H1 (cell line): Measurements from ENCODE around the gene NUP42. TPM values are rescaled to one million over a fixed set of nuclear protein-coding genes. Genes with fewer than 3 reads are reported as not detected.

Source experiments
- CTCF ChIA-PET: fragments of 300-600 bp; sonication (Branson Sonifier 250); formaldehyde crosslinking; loops from one replicate; lab custom pipeline; 2021; ENCODE audit not compliant: partially characterized antibody; lab: Charles Lee
- POLR2A ChIA-PET: fragments of 300-600 bp; sonication (Branson Sonifier 250); formaldehyde crosslinking; loops from one replicate; lab custom pipeline; 2021; ENCODE audit warnings: inconsistent platforms; ENCODE audit not compliant: partially characterized antibody; lab: Charles Lee
- DNase-seq, 2 experiments: peaks; one replicate each; pipeline versions ENCODE4 v3.0.0 to v3.0.0-alpha.2; 2010 to 2022; ENCODE audit warnings: low spot score in 2 of 2, low read depth in 1 of 2, mixed read lengths in 1 of 2
- FAIRE-seq: peaks from 2 replicates; lab custom pipeline; 2011; peaks lifted over from hg19 to GRCh38; lab: Jason Lieb, UNC
- H2AFZ ChIP-seq: 2 replicates; pipeline ENCODE4 v1.8.1; 2012; ENCODE audit warnings: low read length, inconsistent platforms
- H2AK5ac ChIP-seq: 2 replicates; pipeline ENCODE4 v1.6.1; 2013; ENCODE audit warnings: low read depth, low read length
- H2BK120ac ChIP-seq: replicated peaks from 2 replicates; pipeline ENCODE3; 2013; ENCODE audit warnings: low read depth, low read length, inconsistent platforms
- H2BK12ac ChIP-seq: 2 replicates; pipeline ENCODE4 v1.6.1; 2013; ENCODE audit warnings: low read depth, low read length
- H2BK15ac ChIP-seq: 2 replicates; pipeline ENCODE4 v1.6.1; 2013; ENCODE audit warnings: low read length
- H2BK20ac ChIP-seq: 2 replicates; pipeline ENCODE4 v1.6.1; 2013; ENCODE audit warnings: low read length
- H2BK5ac ChIP-seq: 2 replicates; pipeline ENCODE4 v1.6.1; 2013; ENCODE audit warnings: low read depth, low read length
- H3K14ac ChIP-seq: 2 replicates; pipeline ENCODE4 v1.6.1; 2013; ENCODE audit warnings: inconsistent platforms; ENCODE audit not compliant: insufficient read length
- H3K18ac ChIP-seq: 2 replicates; pipeline ENCODE4 v1.6.1; 2013; ENCODE audit warnings: low read length; ENCODE audit errors: extremely low read depth
- H3K23ac ChIP-seq: 2 replicates; pipeline ENCODE4 v1.6.1; 2013; ENCODE audit warnings: inconsistent platforms; ENCODE audit not compliant: insufficient read length
- H3K23me2 ChIP-seq: 2 replicates; pipeline ENCODE4 v1.6.1; 2013; ENCODE audit warnings: low read depth, low read length
- H3K27ac ChIP-seq: 2 replicates; pipeline ENCODE4 v1.6.1; 2011; ENCODE audit warnings: low read depth, low read length, inconsistent platforms
- H3K27me3 ChIP-seq, 4 experiments: replicated peaks in 1 of 4; 1 replicate in 1 of 4; 2 replicates in 3 of 4; pipeline versions ENCODE4 v1.6.1 to v1.8.1; 2011 to 2013; ENCODE audit warnings: low read length in 3 of 4, mild to moderate bottlenecking in 3 of 4, inconsistent platforms in 2 of 4, mixed read lengths in 2 of 4, moderate library complexity in 1 of 4; ENCODE audit not compliant: control insufficient read depth in 3 of 4, insufficient read depth in 3 of 4; ENCODE audit errors: extremely low read depth in 1 of 4
- H3K36me3 ChIP-seq, 4 experiments: 2 replicates each; pipeline versions ENCODE4 v1.6.1 to v1.8.1; 2011 to 2013; ENCODE audit warnings: mild to moderate bottlenecking in 4 of 4, low read length in 3 of 4, moderate library complexity in 2 of 4, control low read depth in 1 of 4, inconsistent platforms in 1 of 4; ENCODE audit not compliant: insufficient read depth in 4 of 4, control insufficient read depth in 2 of 4
- H3K4ac ChIP-seq: replicated peaks from 2 replicates; pipeline ENCODE3; 2013; ENCODE audit warnings: low read length, low read depth, mixed read lengths, inconsistent platforms; ENCODE audit not compliant: insufficient read length
- H3K4me1 ChIP-seq, 4 experiments: replicated peaks in 1 of 4; 1 replicate in 1 of 4; 2 replicates in 3 of 4; pipeline versions ENCODE4 v1.6.1 to v1.8.1; 2011 to 2013; ENCODE audit warnings: low read length in 3 of 4, inconsistent platforms in 2 of 4, mixed read lengths in 1 of 4; ENCODE audit not compliant: insufficient read depth in 4 of 4, control insufficient read depth in 3 of 4
- H3K4me2 ChIP-seq, 2 experiments: 2 replicates each; pipeline versions ENCODE4 v1.6.1 to v1.8.1; 2011 to 2013; ENCODE audit warnings: low read depth in 2 of 2, low read length in 2 of 2, control low read depth in 1 of 2, inconsistent platforms in 1 of 2, mild to moderate bottlenecking in 1 of 2; ENCODE audit not compliant: insufficient read depth in 1 of 2
- H3K4me3 ChIP-seq, 4 experiments: fragments of 200-600, 300-600 bp in 1 of 4; sonication (generic), shearing (Covaris generic), sonication (Bioruptor Twin) in 1 of 4; 2 replicates each; pipeline versions ENCODE4 v1.5.1 to v1.8.1; 2011 to 2016; ENCODE audit warnings: low read length in 4 of 4, low read depth in 3 of 4, control low read depth in 2 of 4, inconsistent platforms in 2 of 4, mild to moderate bottlenecking in 2 of 4, mixed read lengths in 1 of 4, moderate library complexity in 1 of 4; ENCODE audit not compliant: insufficient read depth in 2 of 4; ENCODE audit errors: extremely low read depth in 1 of 4
- H3K56ac ChIP-seq: replicated peaks from 2 replicates; pipeline ENCODE3; 2013; ENCODE audit warnings: low read depth, mild to moderate bottlenecking, mixed read lengths, low read length, inconsistent platforms; ENCODE audit not compliant: insufficient read length
- H3K79me1 ChIP-seq: 2 replicates; pipeline ENCODE4 v1.6.1; 2013; ENCODE audit warnings: low read depth, low read length, control low read depth
- H3K79me2 ChIP-seq, 2 experiments: 2 replicates each; pipeline versions ENCODE4 v1.6.1 to v1.8.1; 2012 to 2013; ENCODE audit warnings: low read length in 2 of 2, mild to moderate bottlenecking in 2 of 2, inconsistent platforms in 1 of 2; ENCODE audit not compliant: insufficient read depth in 2 of 2, control insufficient read depth in 1 of 2
- H3K9ac ChIP-seq, 4 experiments: replicated peaks in 1 of 4; 1 replicate in 1 of 4; 2 replicates in 3 of 4; pipeline versions ENCODE4 v1.6.1 to v1.8.1; 2011 to 2013; ENCODE audit warnings: low read depth in 3 of 4, low read length in 3 of 4, control low read depth in 2 of 4, mild to moderate bottlenecking in 2 of 4, moderate library complexity in 2 of 4, inconsistent platforms in 1 of 4; ENCODE audit errors: extremely low read depth in 1 of 4
- H3K9me3 ChIP-seq, 2 experiments: 2 replicates each; pipeline versions ENCODE4 v1.6.1 to v1.8.1; 2012 to 2013; ENCODE audit warnings: mild to moderate bottlenecking in 2 of 2, moderate library complexity in 2 of 2, control low read depth in 1 of 2, inconsistent platforms in 1 of 2, low read depth in 1 of 2, low read length in 1 of 2, mixed read lengths in 1 of 2; ENCODE audit not compliant: insufficient read depth in 2 of 2
- H4K20me1 ChIP-seq, 2 experiments: replicated peaks in 1 of 2; 2 replicates each; pipeline versions ENCODE3 to v1.8.1; 2011 to 2013; ENCODE audit warnings: inconsistent platforms in 2 of 2, low read length in 2 of 2, mild to moderate bottlenecking in 1 of 2; ENCODE audit not compliant: insufficient read depth in 2 of 2, control insufficient read depth in 1 of 2
- H4K5ac ChIP-seq: 2 replicates; pipeline ENCODE4 v1.6.1; 2013; ENCODE audit warnings: low read length, low read depth, mixed read lengths, inconsistent platforms; ENCODE audit not compliant: insufficient read length
- H4K8ac ChIP-seq: 2 replicates; pipeline ENCODE4 v1.8.0; 2013; ENCODE audit warnings: mild to moderate bottlenecking, moderate library complexity, low read length, inconsistent platforms; ENCODE audit not compliant: insufficient read depth; ENCODE audit errors: extremely low read depth
- H4K91ac ChIP-seq: replicated peaks from 2 replicates; pipeline ENCODE3; 2013; ENCODE audit warnings: low read length, mixed read lengths, inconsistent platforms; ENCODE audit not compliant: insufficient read length
- CHD2 ChIP-seq: IDR thresholded peaks from 2 replicates; pipeline ENCODE4 v1.6.1; 2012; ENCODE audit warnings: low read length, improper control_type of control experiment
- RXRA ChIP-seq: IDR thresholded peaks from 2 replicates; pipeline ENCODE4 v1.6.1; 2011; ENCODE audit warnings: low read depth, mild to moderate bottlenecking, low read length, moderate library complexity; ENCODE audit not compliant: insufficient read depth
- WGBS, 2 experiments: shearing (Covaris generic) in 1 of 2; methylation state at CpG; one replicate each; pipeline versions ENCODE4 v1.1.6 to v1.1.7; 2013 to 2015; ENCODE audit warnings: low lambda C conversion rate in 2 of 2, mixed read lengths in 2 of 2, inconsistent platforms in 1 of 2, low coverage in 1 of 2, missing lambda C conversion rate in 1 of 2; ENCODE audit not compliant: insufficient replicate concordance in 2 of 2, insufficient coverage in 1 of 2, insufficient read length in 1 of 2; ENCODE audit errors: extremely low coverage in 1 of 2, missing lambda C conversion rate in 1 of 2; 5-methylcytosine and 5-hydroxymethylcytosine counted together
- polyA plus RNA-seq, 7 experiments: library from polyadenylated mRNA; depleted of rRNA in 3 of 7; stranded (reverse) in 5 of 7; unstranded in 2 of 7; fragments of >200 nt in 5 of 7; fragments of 200-250 nt in 2 of 7; gene quantifications; 1 replicate in 5 of 7; 2 replicates in 1 of 7; 4 replicates in 1 of 7; pipeline versions ENCODE4 v1.2.1 to v1.2.3, GENCODE V29; 2011 to 2013; ENCODE audit warnings: missing spikeins in 2 of 7, mixed read lengths in 2 of 7
- total RNA-seq: library from RNA; stranded (reverse); fragmentation: NEBNext Ultra II Directional; extraction: Animal tissue kit (Norgen Biotek cat#: 25700); gene quantifications from 2 replicates; pipeline ENCODE4 v1.2.1, GENCODE V29; 2021

The NUP42 gene
- total and polyA plus RNA-seq, 2 of the 8 experiments (the other 6 are each of a cell fraction or from before 2014, with no cell fraction given) = 31.8 to 41.2 TPM

DNA sequence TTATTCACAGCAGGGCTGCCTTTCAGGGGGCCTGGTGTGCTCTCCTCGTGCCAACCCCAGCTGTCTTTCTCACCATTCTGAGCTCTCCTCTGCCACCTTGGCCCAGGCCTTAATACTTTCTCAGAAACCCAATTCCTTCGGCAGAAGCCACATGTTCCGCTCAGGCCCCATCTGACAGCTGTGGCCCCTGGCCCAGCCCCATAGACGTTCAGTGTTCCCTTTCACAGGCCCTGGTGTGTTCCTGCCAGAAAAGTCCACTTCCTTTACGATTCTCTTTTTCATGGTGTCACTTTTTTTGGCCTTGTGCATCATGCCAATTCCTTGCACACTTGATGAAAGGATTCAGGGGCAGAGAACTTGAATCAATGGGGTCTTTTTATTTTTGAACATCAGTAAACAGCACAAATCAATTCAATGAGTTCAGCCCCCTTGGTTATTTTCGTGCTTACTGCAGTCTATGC is 48.8 kb downstream of the NUP42 start:
- H4K8ac ChIP-seq = no peak overlapping the region
- no peaks in the 10 kb centered on the region for H3K4me1 ChIP-seq
- TF ChIP-seq RXRA (no peak), CHD2 (no peak)
- no peak overlapping the region for H3K9ac ChIP-seq
- no peak overlapping the region for H4K91ac ChIP-seq
- no peak overlapping the region for H3K56ac ChIP-seq
- H3K79me1 ChIP-seq = no peaks in the 10 kb centered on the region
- no peaks in the 10 kb centered on the region for H3K79me2 ChIP-seq
- H3K4ac ChIP-seq = no peak overlapping the region
- no peak overlapping the region for H3K27ac ChIP-seq
- no peaks in the 10 kb centered on the region for H3K9me3 ChIP-seq
- no peak overlapping the region for H2BK12ac ChIP-seq
- H3K23ac ChIP-seq = no peak overlapping the region
- H3K23me2 ChIP-seq = no peaks in the 10 kb centered on the region
- 86% methylated on average over 6 of the region's 6 CpGs; no CpG with 5 or more reads in 1 of the 2 experiments for WGBS, 2 experiments
- no peak overlapping the region for H2AFZ ChIP-seq
- H3K4me2 ChIP-seq = no peak overlapping the region
- CTCF ChIA-PET = no interaction called here
- H2BK120ac ChIP-seq = no peak overlapping the region
- no peak overlapping the region for H2BK20ac ChIP-seq
- no peak overlapping the region for H3K4me3 ChIP-seq
- DNase-seq (no peak), FAIRE-seq (no peak)
- no peak overlapping the region for H2BK5ac ChIP-seq
- no peak overlapping the region for H2AK5ac ChIP-seq
- no peak overlapping the region for H4K5ac ChIP-seq
- H3K18ac ChIP-seq = no peak overlapping the region
- H2BK15ac ChIP-seq = no peak overlapping the region
- no peak overlapping the region for H3K14ac ChIP-seq
- POLR2A ChIA-PET = no interaction called here
- H4K20me1 ChIP-seq = no peaks in the 10 kb centered on the region
- no peaks in the 10 kb centered on the region; a peak in 1 of 7 replicates for H3K27me3 ChIP-seq
- no peaks in the 10 kb centered on the region for H3K36me3 ChIP-seq
